ENCODE measurements around the gene MSRB3. TPM values are rescaled to one million over a fixed set of nuclear protein-coding genes. Genes with fewer than 3 reads are reported as not detected.

MSRB3 gene
- total RNA-seq, 1 experiment from 2014 or later: 1.4 TPM

DNA sequence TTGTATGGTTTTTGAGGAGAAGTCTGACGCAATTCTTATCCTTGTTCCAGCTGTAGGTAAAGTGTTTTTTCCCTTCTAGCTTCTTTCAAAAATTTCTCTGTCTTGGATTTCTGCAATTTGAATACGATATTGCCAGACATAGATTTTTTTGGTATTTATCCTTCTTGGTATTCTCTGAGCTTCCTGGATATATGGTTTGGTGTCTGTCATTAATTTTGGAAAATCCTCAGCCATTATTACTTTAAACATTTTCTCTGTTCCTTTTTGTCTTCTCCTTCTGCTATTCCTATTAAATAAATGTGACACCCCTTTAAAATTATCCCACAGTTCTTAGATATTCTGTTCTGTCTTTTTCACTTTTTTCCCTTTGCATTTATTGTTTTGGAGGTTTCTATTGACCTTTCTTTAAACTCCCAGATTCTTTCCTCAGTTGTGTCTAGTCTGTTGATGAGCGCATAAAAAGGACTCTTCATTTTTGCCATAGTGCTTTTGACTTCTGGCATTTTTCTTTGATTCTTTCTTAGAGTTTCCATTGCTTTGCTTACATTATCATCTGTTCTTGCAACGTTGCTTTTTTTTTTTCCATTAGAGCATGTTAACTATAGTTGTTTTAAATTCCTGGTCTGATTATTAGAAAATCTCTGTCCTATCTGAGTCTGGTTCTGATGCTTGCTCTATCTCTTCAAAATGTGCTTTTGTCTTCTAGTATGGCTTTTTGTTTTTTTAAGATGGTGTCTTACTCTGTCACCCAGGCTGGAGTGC is 129.1 kb downstream of the MSRB3 start:
- Mint-ChIP-seq H3K4me1 (ENCODE audit: low read depth, unreplicated experiment) (no peaks in the 10 kb centered on the region), H3K36me3 (ENCODE audit: insufficient read depth, unreplicated experiment) (no peaks in the 10 kb centered on the region), H3K27ac (ENCODE audit: unreplicated experiment) (no peak overlapping the region), H3K9me3 (ENCODE audit: low read depth, unreplicated experiment) (no peaks in the 10 kb centered on the region), H3K4me3 (ENCODE audit: low read depth, unreplicated experiment) (no peak overlapping the region), H3K27me3 (ENCODE audit: unreplicated experiment) (no peaks in the 10 kb centered on the region)
- CTCF ChIA-PET: no interaction called here
- DNase-seq: no peak
- intact Hi-C loops (cut with micrococcal nuclease; ENCODE audit: unreplicated experiment): no loop called here
- no TSS peak for BruUV-seq (replicated peaks)
- TF ChIP-seq, protein P1, sequence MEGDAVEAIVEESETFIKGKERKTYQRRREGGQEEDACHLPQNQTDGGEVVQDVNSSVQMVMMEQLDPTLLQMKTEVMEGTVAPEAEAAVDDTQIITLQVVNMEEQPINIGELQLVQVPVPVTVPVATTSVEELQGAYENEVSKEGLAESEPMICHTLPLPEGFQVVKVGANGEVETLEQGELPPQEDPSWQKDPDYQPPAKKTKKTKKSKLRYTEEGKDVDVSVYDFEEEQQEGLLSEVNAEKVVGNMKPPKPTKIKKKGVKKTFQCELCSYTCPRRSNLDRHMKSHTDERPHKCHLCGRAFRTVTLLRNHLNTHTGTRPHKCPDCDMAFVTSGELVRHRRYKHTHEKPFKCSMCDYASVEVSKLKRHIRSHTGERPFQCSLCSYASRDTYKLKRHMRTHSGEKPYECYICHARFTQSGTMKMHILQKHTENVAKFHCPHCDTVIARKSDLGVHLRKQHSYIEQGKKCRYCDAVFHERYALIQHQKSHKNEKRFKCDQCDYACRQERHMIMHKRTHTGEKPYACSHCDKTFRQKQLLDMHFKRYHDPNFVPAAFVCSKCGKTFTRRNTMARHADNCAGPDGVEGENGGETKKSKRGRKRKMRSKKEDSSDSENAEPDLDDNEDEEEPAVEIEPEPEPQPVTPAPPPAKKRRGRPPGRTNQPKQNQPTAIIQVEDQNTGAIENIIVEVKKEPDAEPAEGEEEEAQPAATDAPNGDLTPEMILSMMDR (IDR thresholded peaks at IDR 0.05; ENCODE audit: unreplicated experiment): no peak

DNA sequence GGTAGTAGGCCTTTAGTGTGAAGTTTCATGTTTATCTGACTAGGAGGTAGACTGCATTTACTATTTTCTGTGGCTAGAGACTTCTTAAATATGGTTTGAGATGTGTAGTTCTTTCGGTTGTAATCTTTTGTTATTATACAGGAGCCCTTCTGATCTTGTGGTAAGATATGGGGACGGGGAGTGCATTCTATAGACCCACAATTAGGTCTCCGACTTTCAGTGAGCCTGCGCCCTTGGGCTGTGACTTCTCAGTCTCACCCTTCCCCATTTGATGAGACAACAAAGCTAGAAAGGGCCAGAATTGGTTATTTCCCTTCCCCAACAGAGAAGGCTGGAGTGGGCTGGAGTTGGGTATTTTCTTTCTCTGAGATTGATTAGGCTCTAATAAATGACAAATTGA is 130.0 kb downstream of the MSRB3 start:
- H3K36me3 Mint-ChIP-seq (ENCODE audit: insufficient read depth, unreplicated experiment): no peaks in the 10 kb centered on the region
- H3K9me3 Mint-ChIP-seq (ENCODE audit: low read depth, unreplicated experiment): no peaks in the 10 kb centered on the region
- TF ChIP-seq, protein P1 (IDR thresholded peaks at IDR 0.05; ENCODE audit: unreplicated experiment): no peak
- H3K4me1 Mint-ChIP-seq (ENCODE audit: low read depth, unreplicated experiment): no peaks in the 10 kb centered on the region
- intact Hi-C loops (cut with micrococcal nuclease; ENCODE audit: unreplicated experiment): no loop called here
- BruUV-seq (replicated peaks): no TSS peak
- no peak overlapping the region for H3K27ac Mint-ChIP-seq (ENCODE audit: unreplicated experiment)
- CTCF ChIA-PET: no interaction called here
- DNase-seq: no peak
- H3K27me3 Mint-ChIP-seq (ENCODE audit: unreplicated experiment): no peaks in the 10 kb centered on the region
- no peak overlapping the region for H3K4me3 Mint-ChIP-seq (ENCODE audit: low read depth, unreplicated experiment)

DNA sequence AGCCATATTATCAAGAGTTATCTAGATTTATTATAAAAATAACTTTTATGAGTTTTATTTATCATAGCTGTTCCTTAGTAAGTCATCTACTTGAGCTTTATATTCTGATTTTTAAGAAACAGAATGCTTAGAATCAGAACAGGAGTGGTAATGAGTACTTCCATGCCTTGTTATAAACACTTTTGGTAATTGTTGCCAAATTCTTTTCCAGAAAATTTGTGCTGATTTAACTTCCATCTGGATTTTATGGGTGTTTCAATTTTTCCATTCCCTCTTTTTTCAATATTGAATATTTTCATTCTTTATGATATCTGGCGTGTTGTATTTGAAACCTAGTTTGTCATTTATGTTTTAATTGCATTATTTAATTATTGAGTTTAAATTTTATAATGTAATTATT is 131.2 kb downstream of the MSRB3 start:
- no TSS peak for BruUV-seq (replicated peaks)
- CTCF ChIA-PET: no interaction called here
- intact Hi-C loops (cut with micrococcal nuclease; ENCODE audit: unreplicated experiment): no loop called here
- Mint-ChIP-seq H3K27me3 (ENCODE audit: unreplicated experiment) (no peaks in the 10 kb centered on the region), H3K4me3 (ENCODE audit: low read depth, unreplicated experiment) (no peak overlapping the region), H3K36me3 (ENCODE audit: insufficient read depth, unreplicated experiment) (no peaks in the 10 kb centered on the region), H3K27ac (ENCODE audit: unreplicated experiment) (no peak overlapping the region), H3K4me1 (ENCODE audit: low read depth, unreplicated experiment) (peaks cover 2% of the 10 kb centered on the region), H3K9me3 (ENCODE audit: low read depth, unreplicated experiment) (peaks cover 2% of the 10 kb centered on the region)
- no peak for DNase-seq
- TF ChIP-seq, protein P1 (IDR thresholded peaks at IDR 0.05; ENCODE audit: unreplicated experiment): no peak

DNA sequence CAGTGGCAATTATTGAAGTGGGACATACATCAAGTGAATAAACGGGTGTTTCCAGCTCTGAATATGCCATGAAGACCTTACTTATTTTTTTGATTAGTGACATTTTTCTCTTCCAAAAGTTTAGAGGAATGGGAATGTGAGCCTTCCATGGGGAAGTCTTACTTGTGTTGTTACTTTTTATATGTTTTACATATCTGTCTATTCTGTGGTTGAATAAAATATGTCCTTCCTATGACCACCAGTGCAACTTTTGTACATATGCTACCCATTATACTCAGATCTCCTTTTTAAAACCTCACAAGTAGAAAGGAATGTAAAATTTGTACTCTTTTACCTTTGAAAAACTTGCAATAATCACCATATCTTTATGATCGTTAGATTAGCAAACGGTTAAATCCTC is 132.7 kb downstream of the MSRB3 start:
- Mint-ChIP-seq H3K9me3 (ENCODE audit: low read depth, unreplicated experiment) (peaks cover 3% of the 10 kb centered on the region), H3K36me3 (ENCODE audit: insufficient read depth, unreplicated experiment) (no peaks in the 10 kb centered on the region), H3K27ac (ENCODE audit: unreplicated experiment) (no peak overlapping the region), H3K4me3 (ENCODE audit: low read depth, unreplicated experiment) (no peak overlapping the region), H3K4me1 (ENCODE audit: low read depth, unreplicated experiment) (peaks cover 17% of the 10 kb centered on the region), H3K27me3 (ENCODE audit: unreplicated experiment) (no peaks in the 10 kb centered on the region)
- CTCF ChIA-PET: no interaction called here
- BruUV-seq (replicated peaks): no TSS peak
- TF ChIP-seq, protein P1 (IDR thresholded peaks at IDR 0.05; ENCODE audit: unreplicated experiment): no peak
- DNase-seq: no peak
- intact Hi-C loops (cut with micrococcal nuclease; ENCODE audit: unreplicated experiment): no loop called here
